HepG2 (cell line): ENCODE results near the gene RSBN1L. TPM values are rescaled to one million over a fixed set of nuclear protein-coding genes. Genes with fewer than 3 reads are reported as not detected.

Source experiments
- ARNT ChIP-seq: fragments of 450-650 bp; IDR thresholded peaks from 2 replicates; pipeline ENCODE4 v1.6.1; 2017
- EP300 ChIP-seq, 3 experiments: sonication (generic) in 1 of 3; formaldehyde crosslinking in 1 of 3; IDR thresholded peaks; 2 replicates each; pipeline versions ENCODE4 v1.5.1 to v1.6.1; 2011 to 2020; ENCODE audit warnings: low read depth in 2 of 3, low read length in 2 of 3, borderline replicate concordance in 1 of 3, improper control_type of control experiment in 1 of 3, mild to moderate bottlenecking in 1 of 3, missing genetic modification reagents in 1 of 3, moderate library complexity in 1 of 3
- FOXA3 ChIP-seq: IDR thresholded peaks from 2 replicates; pipeline ENCODE4 v1.6.1; 2016; ENCODE audit warnings: missing genetic modification reagents, missing compliant biosample characterization
- GLI4 ChIP-seq: sonication (generic); formaldehyde crosslinking; IDR thresholded peaks from 2 replicates; pipeline ENCODE4 v1.5.1; 2020; ENCODE audit warnings: missing genetic modification reagents, mild to moderate bottlenecking, moderate library complexity, borderline replicate concordance
- ISL2 ChIP-seq: sonication (generic); formaldehyde crosslinking; IDR thresholded peaks from 2 replicates; pipeline ENCODE4 v1.5.0; 2020; ENCODE audit warnings: missing genetic modification reagents
- MAF1 ChIP-seq: sonication (generic); formaldehyde crosslinking; IDR thresholded peaks from 2 replicates; pipeline ENCODE4 v1.5.0; 2020; ENCODE audit warnings: missing genetic modification reagents, borderline replicate concordance
- MED13 ChIP-seq: sonication (generic); formaldehyde crosslinking; IDR thresholded peaks from 2 replicates; pipeline ENCODE4 v1.5.0; 2020; ENCODE audit warnings: missing genetic modification reagents
- MIER2 ChIP-seq: IDR thresholded peaks from 2 replicates; pipeline ENCODE4 v1.6.1; 2016; ENCODE audit warnings: missing biosample characterization, missing genetic modification reagents
- MIER3 ChIP-seq: IDR thresholded peaks from 2 replicates; pipeline ENCODE4 v1.6.1; 2016; ENCODE audit warnings: missing compliant biosample characterization, borderline replicate concordance
- NFIC ChIP-seq: IDR thresholded peaks from 2 replicates; pipeline ENCODE4 v1.6.1; 2012; ENCODE audit warnings: mild to moderate bottlenecking, low read length, inconsistent platforms
- RNF2 ChIP-seq: fragments of 450-650 bp; conservative IDR thresholded peaks from 2 replicates; pipeline ENCODE4 v1.6.1; 2016; ENCODE audit warnings: low read depth
- SIX4 ChIP-seq: sonication (generic); formaldehyde crosslinking; IDR thresholded peaks from 2 replicates; pipeline ENCODE4 v1.4.0; 2020; ENCODE audit warnings: missing genetic modification reagents
- TBL1XR1 ChIP-seq: fragments of 150-350 bp; IDR thresholded peaks from 2 replicates; pipeline ENCODE4 v1.6.1; 2014; ENCODE audit warnings: borderline replicate concordance, low read length; ENCODE audit not compliant: partially characterized antibody
- TOE1 ChIP-seq: sonication (generic); formaldehyde crosslinking; IDR thresholded peaks from 2 replicates; pipeline ENCODE4 v1.4.0; 2020; ENCODE audit warnings: mild to moderate bottlenecking, missing genetic modification reagents
- TP53 ChIP-seq: sonication (generic); formaldehyde crosslinking; conservative IDR thresholded peaks from 2 replicates; pipeline ENCODE4 v1.4.0; 2020; ENCODE audit warnings: missing genetic modification reagents
- ZNF251 ChIP-seq: sonication (generic); formaldehyde crosslinking; IDR thresholded peaks from 2 replicates; pipeline ENCODE4 v1.9.0; 2021; ENCODE audit warnings: mild to moderate bottlenecking, missing genetic modification reagents
- ZNF292 ChIP-seq: sonication (generic); formaldehyde crosslinking; IDR thresholded peaks from 2 replicates; pipeline ENCODE4 v1.8.1; 2022; ENCODE audit warnings: mild to moderate bottlenecking, low read depth, missing genetic modification reagents, borderline replicate concordance
- ZNF550 ChIP-seq: sonication (generic); formaldehyde crosslinking; IDR thresholded peaks from 2 replicates; pipeline ENCODE4 v1.4.0; 2020; ENCODE audit warnings: mild to moderate bottlenecking, missing genetic modification reagents, borderline replicate concordance
- ZNF552 ChIP-seq: sonication (generic); formaldehyde crosslinking; IDR thresholded peaks from 2 replicates; pipeline ENCODE4 v1.9.0; 2022; ENCODE audit warnings: missing genetic modification reagents, mild to moderate bottlenecking, borderline replicate concordance
- ZNF614 ChIP-seq: IDR thresholded peaks from 2 replicates; pipeline ENCODE4 v1.6.1; 2018; ENCODE audit warnings: missing biosample characterization, missing genetic modification reagents, inconsistent platforms, borderline replicate concordance
- ZNF777 ChIP-seq: sonication (generic); formaldehyde crosslinking; IDR thresholded peaks from 2 replicates; pipeline ENCODE4 v1.4.0; 2020; ENCODE audit warnings: missing genetic modification reagents
- polyA plus RNA-seq, 8 experiments: library from polyadenylated mRNA; depleted of rRNA in 3 of 8; stranded (reverse) in 7 of 8; unstranded in 1 of 8; fragments of >200 nt; fragmentation: Illumina TruSeq in 4 of 8; extraction: Trizol in 4 of 8; gene quantifications; 2 replicates each; pipeline versions ENCODE4 v1.2.1 to v1.2.3, GENCODE V29; 2011 to 2016; ENCODE audit warnings: low read depth in 4 of 8, missing spikeins in 1 of 8, mixed read lengths in 1 of 8; ENCODE audit not compliant: insufficient read depth in 1 of 8
- total RNA-seq, 5 experiments: library from RNA; depleted of rRNA; stranded (reverse); fragments of >200 nt; fragmentation: Illumina TruSeq; extraction: Trizol; gene quantifications; 2 replicates each; pipeline ENCODE4 v1.2.3, GENCODE V29; 2016; ENCODE audit warnings: low read depth in 1 of 5
- TF ChIP-seq, protein P1 (sequence below): sonication (generic); formaldehyde crosslinking; IDR thresholded peaks from 2 replicates; pipeline ENCODE4 v1.9.0; 2021; ENCODE audit warnings: missing genetic modification reagents, mild to moderate bottlenecking, borderline replicate concordance
- TF ChIP-seq, protein P2 (sequence below): sonication (generic); formaldehyde crosslinking; IDR thresholded peaks from 2 replicates; pipeline ENCODE4 v1.8.0; 2022; ENCODE audit warnings: mild to moderate bottlenecking, missing genetic modification reagents; ENCODE audit not compliant: insufficient replicate concordance
- TF ChIP-seq, protein P3 (sequence below): sonication (generic); formaldehyde crosslinking; IDR thresholded peaks from 2 replicates; pipeline ENCODE4 v1.4.0; 2020; ENCODE audit warnings: missing genetic modification reagents

RSBN1L gene
- total and polyA plus RNA-seq, 2 of the 13 experiments (the other 11 are each of a cell fraction or from before 2014, with no cell fraction given): 7.7 to 21.3 TPM

- TF ChIP-seq FOXA3 (CRISPR knock-in tag) (no peak), TBL1XR1 (no peak), MAF1 (CRISPR knock-in tag) (no peak; the same call in 1 of the 2 replicates), TP53 (CRISPR knock-in tag) (no peak), ZNF251 (no peak), GLI4 (no peak), ARNT (no peak), RNF2 (no peak), ZNF292 (CRISPR knock-in tag) (peak; percentile 75), SIX4 (CRISPR knock-in tag) (no peak), MED13 (CRISPR knock-in tag) (peak; percentile 66; the same call in 1 of the 2 replicates), ZNF550 (CRISPR knock-in tag) (no peak), MIER3 (CRISPR knock-in tag) (no peak), ISL2 (CRISPR knock-in tag) (no peak), EP300 (IDR thresholded peaks at IDR 0.05; ENCODE audit: low read depth in 2 of 2, low read length in 2 of 2) (no peak), EP300 (CRISPR knock-in tag; IDR thresholded peaks at IDR 0.05; ENCODE audit: borderline replicate concordance) (no peak), ZNF614 (CRISPR knock-in tag) (no peak), ZNF777 (no peak; the same call in 1 of the 2 replicates), NFIC (no peak), MIER2 (no peak), ZNF552 (no peak), TOE1 (no peak)
- TF ChIP-seq, protein P1, sequence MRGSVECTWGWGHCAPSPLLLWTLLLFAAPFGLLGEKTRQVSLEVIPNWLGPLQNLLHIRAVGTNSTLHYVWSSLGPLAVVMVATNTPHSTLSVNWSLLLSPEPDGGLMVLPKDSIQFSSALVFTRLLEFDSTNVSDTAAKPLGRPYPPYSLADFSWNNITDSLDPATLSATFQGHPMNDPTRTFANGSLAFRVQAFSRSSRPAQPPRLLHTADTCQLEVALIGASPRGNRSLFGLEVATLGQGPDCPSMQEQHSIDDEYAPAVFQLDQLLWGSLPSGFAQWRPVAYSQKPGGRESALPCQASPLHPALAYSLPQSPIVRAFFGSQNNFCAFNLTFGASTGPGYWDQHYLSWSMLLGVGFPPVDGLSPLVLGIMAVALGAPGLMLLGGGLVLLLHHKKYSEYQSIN (CRISPR knock-in tag): no peak
- TF ChIP-seq, protein P2, sequence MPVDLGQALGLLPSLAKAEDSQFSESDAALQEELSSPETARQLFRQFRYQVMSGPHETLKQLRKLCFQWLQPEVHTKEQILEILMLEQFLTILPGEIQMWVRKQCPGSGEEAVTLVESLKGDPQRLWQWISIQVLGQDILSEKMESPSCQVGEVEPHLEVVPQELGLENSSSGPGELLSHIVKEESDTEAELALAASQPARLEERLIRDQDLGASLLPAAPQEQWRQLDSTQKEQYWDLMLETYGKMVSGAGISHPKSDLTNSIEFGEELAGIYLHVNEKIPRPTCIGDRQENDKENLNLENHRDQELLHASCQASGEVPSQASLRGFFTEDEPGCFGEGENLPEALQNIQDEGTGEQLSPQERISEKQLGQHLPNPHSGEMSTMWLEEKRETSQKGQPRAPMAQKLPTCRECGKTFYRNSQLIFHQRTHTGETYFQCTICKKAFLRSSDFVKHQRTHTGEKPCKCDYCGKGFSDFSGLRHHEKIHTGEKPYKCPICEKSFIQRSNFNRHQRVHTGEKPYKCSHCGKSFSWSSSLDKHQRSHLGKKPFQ (CRISPR knock-in tag): no peak
- TF ChIP-seq, protein P3, sequence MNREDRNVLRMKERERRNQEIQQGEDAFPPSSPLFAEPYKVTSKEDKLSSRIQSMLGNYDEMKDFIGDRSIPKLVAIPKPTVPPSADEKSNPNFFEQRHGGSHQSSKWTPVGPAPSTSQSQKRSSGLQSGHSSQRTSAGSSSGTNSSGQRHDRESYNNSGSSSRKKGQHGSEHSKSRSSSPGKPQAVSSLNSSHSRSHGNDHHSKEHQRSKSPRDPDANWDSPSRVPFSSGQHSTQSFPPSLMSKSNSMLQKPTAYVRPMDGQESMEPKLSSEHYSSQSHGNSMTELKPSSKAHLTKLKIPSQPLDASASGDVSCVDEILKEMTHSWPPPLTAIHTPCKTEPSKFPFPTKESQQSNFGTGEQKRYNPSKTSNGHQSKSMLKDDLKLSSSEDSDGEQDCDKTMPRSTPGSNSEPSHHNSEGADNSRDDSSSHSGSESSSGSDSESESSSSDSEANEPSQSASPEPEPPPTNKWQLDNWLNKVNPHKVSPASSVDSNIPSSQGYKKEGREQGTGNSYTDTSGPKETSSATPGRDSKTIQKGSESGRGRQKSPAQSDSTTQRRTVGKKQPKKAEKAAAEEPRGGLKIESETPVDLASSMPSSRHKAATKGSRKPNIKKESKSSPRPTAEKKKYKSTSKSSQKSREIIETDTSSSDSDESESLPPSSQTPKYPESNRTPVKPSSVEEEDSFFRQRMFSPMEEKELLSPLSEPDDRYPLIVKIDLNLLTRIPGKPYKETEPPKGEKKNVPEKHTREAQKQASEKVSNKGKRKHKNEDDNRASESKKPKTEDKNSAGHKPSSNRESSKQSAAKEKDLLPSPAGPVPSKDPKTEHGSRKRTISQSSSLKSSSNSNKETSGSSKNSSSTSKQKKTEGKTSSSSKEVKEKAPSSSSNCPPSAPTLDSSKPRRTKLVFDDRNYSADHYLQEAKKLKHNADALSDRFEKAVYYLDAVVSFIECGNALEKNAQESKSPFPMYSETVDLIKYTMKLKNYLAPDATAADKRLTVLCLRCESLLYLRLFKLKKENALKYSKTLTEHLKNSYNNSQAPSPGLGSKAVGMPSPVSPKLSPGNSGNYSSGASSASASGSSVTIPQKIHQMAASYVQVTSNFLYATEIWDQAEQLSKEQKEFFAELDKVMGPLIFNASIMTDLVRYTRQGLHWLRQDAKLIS: no peak
Measured at GRCh38 chr7:77696643-77697534, 630 bp downstream of the RSBN1L start (continued).
